ACC112 (cell line): ENCODE measurements around the gene SPATA45.

ENCODE experiments used
- H2AFZ ChIP-seq: fragments of 200-600 bp; sonication (generic); one replicate; pipeline ENCODE4 v1.6.0; 2017; ENCODE audit warnings: antibody characterized with exemption, low read length; ENCODE audit not compliant: unreplicated experiment
- H3K27ac ChIP-seq: fragments of 200-600 bp; sonication (generic); 2 replicates; pipeline ENCODE4 v1.5.1; 2014; ENCODE audit warnings: low read depth, mild to moderate bottlenecking, antibody characterized with exemption, low read length, moderate library complexity
- H3K27me3 ChIP-seq: fragments of 200-600 bp; sonication (generic); 2 replicates; pipeline ENCODE4 v1.6.1; 2014; ENCODE audit warnings: mild to moderate bottlenecking, antibody characterized with exemption, low read length, moderate library complexity, mixed read lengths; ENCODE audit not compliant: insufficient read depth
- H3K36me3 ChIP-seq: fragments of 200-600 bp; sonication (generic); 2 replicates; pipeline ENCODE4 v1.6.1; 2016; ENCODE audit warnings: mild to moderate bottlenecking, antibody characterized with exemption, low read length, moderate library complexity, mixed read lengths; ENCODE audit not compliant: insufficient read depth
- H3K4me1 ChIP-seq: fragments of 200-600 bp; sonication (generic); one replicate; pipeline ENCODE4 v1.6.1; 2016; ENCODE audit warnings: low read length, mixed read lengths; ENCODE audit not compliant: insufficient read depth, unreplicated experiment, control insufficient read depth
- H3K4me3 ChIP-seq: fragments of 200-600 bp; sonication (generic); 2 replicates; pipeline ENCODE4 v1.5.1; 2014; ENCODE audit warnings: mild to moderate bottlenecking, low read depth, low read length
- H3K79me2 ChIP-seq: fragments of 200-600 bp; sonication (generic); one replicate; pipeline ENCODE4 v1.6.0; 2016; ENCODE audit warnings: low read length; ENCODE audit not compliant: control insufficient read depth, unreplicated experiment, insufficient read depth

SPATA45 gene

GRCh38 chr1:212805767-212806166 is 41.7 kb downstream of the SPATA45 start:
- Histone ChIP-seq H2AFZ (no peak overlapping the region), H3K79me2 (no peaks in the 10 kb centered on the region), H3K27me3 (no peaks in the 10 kb centered on the region), H3K4me1 (no peaks in the 10 kb centered on the region), H3K4me3 (no peak overlapping the region), H3K36me3 (0 out of 2 replicates have a peak, but pooled peaks cover 3% of the 10 kb centered on the region), H3K27ac (no peak overlapping the region)

- no peak overlapping the region for H3K27ac ChIP-seq
- H3K4me1 ChIP-seq, result peaks cover 14% of the 10 kb centered on the region
- H3K4me3 ChIP-seq, result no peak overlapping the region
- no peaks in the 10 kb centered on the region for H3K27me3 ChIP-seq
- H3K79me2 ChIP-seq, result peaks cover 3% of the 10 kb centered on the region
- no peaks in the 10 kb centered on the region for H3K36me3 ChIP-seq
- H2AFZ ChIP-seq, result no peak overlapping the region
Observed at GRCh38 chr1:212797681-212798080, 49.8 kb downstream of the SPATA45 start.

DNA sequence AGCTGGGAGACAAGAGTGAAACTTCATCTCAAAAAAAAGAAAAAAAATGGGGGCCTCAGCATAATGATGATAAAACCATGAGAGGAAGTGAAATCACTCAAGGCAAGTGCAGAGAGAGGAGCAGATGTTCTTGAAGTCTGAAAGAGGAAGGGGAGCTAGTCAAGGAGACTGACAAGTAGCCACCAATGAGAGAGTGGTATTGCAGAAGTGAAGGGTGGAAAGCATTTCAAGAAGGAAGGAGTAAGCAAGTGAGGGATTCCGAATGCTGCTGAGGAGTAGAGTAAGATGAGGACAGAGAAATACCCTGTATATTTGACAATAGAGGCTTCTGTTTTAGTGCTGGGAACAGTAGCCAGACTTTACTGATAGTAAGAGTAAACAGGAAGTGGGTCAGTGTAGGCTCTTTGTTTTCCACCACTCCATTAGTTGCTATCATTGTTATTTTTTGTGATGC is 52.9 kb downstream of the SPATA45 start:
- peaks cover 17% of the 10 kb centered on the region for H3K79me2 ChIP-seq
- H2AFZ ChIP-seq, result no peak overlapping the region
- H3K36me3 ChIP-seq, result no peaks in the 10 kb centered on the region
- peaks cover 16% of the 10 kb centered on the region for H3K4me1 ChIP-seq
- no peak overlapping the region for H3K4me3 ChIP-seq
- H3K27me3 ChIP-seq, result no peaks in the 10 kb centered on the region
- no peak overlapping the region for H3K27ac ChIP-seq

DNA sequence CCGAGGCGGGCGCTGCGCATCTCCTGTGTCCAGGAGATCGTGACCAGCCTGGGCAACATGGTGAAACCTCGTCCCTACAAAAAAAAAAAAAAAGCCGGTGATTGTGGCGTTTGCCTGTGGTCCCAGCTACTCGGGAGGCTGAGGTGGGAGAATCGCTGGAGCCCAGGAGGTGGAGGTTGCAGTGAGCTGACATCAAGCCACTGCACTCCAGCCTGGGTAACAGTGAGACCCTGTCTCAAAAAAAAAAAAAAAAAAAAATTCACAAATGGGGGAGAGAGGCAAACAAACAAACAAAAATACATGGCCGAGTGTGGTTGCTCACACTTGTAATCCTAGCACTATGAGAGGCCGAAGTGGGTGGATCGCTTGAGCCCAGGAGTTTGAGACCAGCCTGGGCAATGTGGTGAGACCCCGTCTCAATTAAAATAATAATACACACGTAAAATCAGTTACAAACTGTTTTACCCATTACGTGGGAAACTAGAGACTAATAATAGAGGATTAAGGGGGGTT is 55.0 kb downstream of the SPATA45 start:
- Histone ChIP-seq H3K4me3 (peak overlapping the region; percentile 96), H3K27me3 (no peaks in the 10 kb centered on the region), H2AFZ (peak overlapping the region; percentile 98), H3K27ac (peak overlapping the region; percentile 74), H3K36me3 (no peaks in the 10 kb centered on the region), H3K79me2 (peaks cover 23% of the 10 kb centered on the region), H3K4me1 (peaks cover 13% of the 10 kb centered on the region)

DNA sequence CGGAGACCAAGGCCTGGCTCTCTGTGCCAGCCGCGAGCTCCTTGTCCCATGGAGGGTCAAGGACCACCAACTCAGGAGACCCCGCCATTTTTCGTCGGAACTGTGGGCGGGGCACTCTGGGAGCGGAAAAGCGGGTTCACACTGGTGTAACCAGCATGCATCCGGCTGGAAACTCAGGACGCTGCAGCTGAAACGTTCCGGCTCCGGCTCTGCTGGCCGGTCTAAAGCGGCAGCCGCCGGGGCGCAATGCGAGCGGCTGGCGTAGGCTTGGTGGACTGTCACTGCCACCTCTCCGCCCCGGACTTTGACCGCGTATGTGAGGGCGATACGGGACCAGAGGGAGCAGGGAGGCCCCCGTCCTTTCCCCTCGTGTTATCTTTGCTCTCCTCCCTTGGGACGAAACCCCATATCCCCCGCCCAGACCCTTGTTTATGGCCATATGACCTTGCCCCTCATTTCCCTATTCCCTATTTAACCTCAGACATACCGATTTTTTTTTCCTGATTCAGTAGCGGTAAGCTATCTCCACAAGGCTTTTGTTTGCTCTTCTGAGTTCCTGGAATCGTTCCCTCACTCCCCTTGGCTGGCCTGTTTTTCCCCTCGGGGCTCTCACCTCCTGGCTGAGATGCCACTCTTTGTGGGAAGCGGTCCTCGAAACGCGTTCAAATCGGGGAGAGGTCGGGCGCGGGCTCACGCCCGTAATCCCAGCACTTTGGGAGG is 55.6 kb downstream of the SPATA45 start, which contains the start of the genes NSL1 and TATDN3:
NSL1 (minus strand) TSS at position 102 of the 720 bp plus-strand sequence; CDS start at position 88, 14 bp downstream.
TATDN3 (plus strand) TSS at position 219 of the 720 bp plus-strand sequence; CDS start at position 247, 28 bp downstream.
- Histone ChIP-seq H3K4me3 (peak within 1 kb of the TSS; percentile 96), H3K36me3 (no peaks in the 10 kb centered on the region), H3K27ac (peak within 1 kb of the TSS; percentile 74), H3K27me3 (no peaks in the 10 kb centered on the region), H2AFZ (peak within 1 kb of the TSS; percentile 98), H3K4me1 (peaks cover 11% of the 10 kb centered on the region), H3K79me2 (peaks cover 23% of the 10 kb centered on the region)

GRCh38 chr1:212791261-212791675 is 56.2 kb downstream of the SPATA45 start:
- Histone ChIP-seq H3K27me3 (no peaks in the 10 kb centered on the region), H3K36me3 (no peaks in the 10 kb centered on the region; the same call in 1 of the 2 replicates), H2AFZ (peak overlapping the region; percentile 96), H3K4me3 (peak overlapping the region; percentile 96), H3K79me2 (peaks cover 23% of the 10 kb centered on the region), H3K4me1 (peaks cover 11% of the 10 kb centered on the region), H3K27ac (peak overlapping the region; percentile 74)

DNA sequence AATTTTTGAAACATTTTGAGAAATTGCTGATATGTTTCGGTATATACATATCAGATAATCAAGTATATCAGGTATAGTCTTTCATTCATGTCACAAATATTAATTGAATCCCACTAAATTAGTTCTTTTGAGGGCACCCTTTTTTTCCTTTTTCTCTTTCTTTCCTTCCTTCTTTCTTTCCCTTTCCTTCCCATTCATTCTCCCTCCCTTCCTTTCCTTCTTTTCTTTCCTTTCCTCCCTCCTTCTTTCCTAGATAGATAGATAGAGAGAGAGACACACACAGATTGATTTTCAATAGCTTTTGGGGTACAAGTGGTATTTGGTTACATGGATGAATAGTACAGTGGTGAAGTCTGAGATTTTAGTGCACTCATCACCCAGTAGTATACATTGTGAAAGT is 61.6 kb downstream of the SPATA45 start:
- Histone ChIP-seq H3K4me1 (peaks cover 12% of the 10 kb centered on the region), H3K27ac (no peak overlapping the region), H2AFZ (no peak overlapping the region), H3K36me3 (peaks cover 15% of the 10 kb centered on the region), H3K79me2 (peaks cover 15% of the 10 kb centered on the region), H3K4me3 (no peak overlapping the region), H3K27me3 (no peaks in the 10 kb centered on the region)

- H2AFZ ChIP-seq, result no peak overlapping the region
- H3K79me2 ChIP-seq, result peaks cover 4% of the 10 kb centered on the region
- H3K4me1 ChIP-seq, result peaks cover 12% of the 10 kb centered on the region
- no peaks in the 10 kb centered on the region for H3K27me3 ChIP-seq
- no peak overlapping the region for H3K27ac ChIP-seq
- peaks cover 17% of the 10 kb centered on the region for H3K36me3 ChIP-seq
- no peak overlapping the region for H3K4me3 ChIP-seq
Observed at GRCh38 chr1:212783976-212784375, 63.5 kb downstream of the SPATA45 start.

GRCh38 chr1:212782422-212783154 is 64.9 kb downstream of the SPATA45 start:
- peaks cover 17% of the 10 kb centered on the region for H3K36me3 ChIP-seq
- H3K27ac ChIP-seq, result peak overlapping the region; percentile 58
- peaks cover 12% of the 10 kb centered on the region for H3K4me1 ChIP-seq
- no peak overlapping the region for H2AFZ ChIP-seq
- H3K79me2 ChIP-seq, result no peaks in the 10 kb centered on the region
- no peaks in the 10 kb centered on the region for H3K27me3 ChIP-seq
- H3K4me3 ChIP-seq, result peak overlapping the region; percentile 9; the same call in 1 of the 2 replicates

DNA sequence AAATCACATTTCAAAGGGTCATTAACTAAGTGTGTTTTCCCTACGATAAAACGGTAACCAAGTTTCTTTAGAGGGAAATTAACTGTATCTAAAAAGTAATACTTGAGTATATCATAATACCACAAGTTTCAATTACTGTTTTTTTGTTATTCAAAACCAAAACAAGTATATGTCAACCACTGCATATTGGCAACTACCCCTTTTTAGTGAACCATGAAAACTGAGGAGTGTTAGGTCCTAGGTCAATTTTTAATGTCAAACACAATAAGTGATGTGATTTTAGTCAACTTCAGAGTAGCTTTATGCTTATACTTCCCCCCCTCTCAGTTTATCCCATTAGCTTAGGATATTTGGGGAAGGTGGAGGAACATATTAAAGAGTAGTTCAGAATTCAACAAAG is 66.2 kb downstream of the SPATA45 start:
- no peak overlapping the region for H2AFZ ChIP-seq
- no peak overlapping the region for H3K4me3 ChIP-seq
- no peaks in the 10 kb centered on the region for H3K27me3 ChIP-seq
- H3K4me1 ChIP-seq, result peaks cover 12% of the 10 kb centered on the region
- peaks cover 20% of the 10 kb centered on the region for H3K36me3 ChIP-seq
- H3K79me2 ChIP-seq, result no peaks in the 10 kb centered on the region
- H3K27ac ChIP-seq, result no peak overlapping the region
